NCI-H2107 treated with DMSO at 0.1 percent for 48 hours (cell line): ENCODE results near the gene VAV2.

Experiments used
- DNase-seq: peaks from one replicate; lab custom pipeline; 2025; ENCODE audit not compliant: unreplicated experiment; lab: John Stamatoyannopoulos, UW

Gene VAV2

GRCh38 chr9:133991964-133992779, at the start of gene VAV2:
Gene VAV2, minus strand, starts transcription at chr9:133992324. Its CDS starts 46 bp downstream, at chr9:133992278.
- no peak for DNase-seq

GRCh38 chr9:134041649-134041962, 49.5 kb upstream of the VAV2 start:
- no peak for DNase-seq

GRCh38 chr9:134040781-134041648, 48.9 kb upstream of the VAV2 start:
- no peak for DNase-seq

- no peak for DNase-seq
Measured at GRCh38 chr9:134040176-134040565, 48.0 kb upstream of the VAV2 start.

GRCh38 chr9:134039386-134040175, 47.5 kb upstream of the VAV2 start:
- no peak for DNase-seq

GRCh38 chr9:134037641-134038040, 45.5 kb upstream of the VAV2 start:
- no peak for DNase-seq

GRCh38 chr9:134036130-134036529, 44.0 kb upstream of the VAV2 start:
- DNase-seq, result no peak

- no peak for DNase-seq
Measured at GRCh38 chr9:134035041-134036039, 43.2 kb upstream of the VAV2 start.

GRCh38 chr9:134034215-134035040, 42.3 kb upstream of the VAV2 start:
- DNase-seq, result no peak

GRCh38 chr9:134033516-134034214, 41.5 kb upstream of the VAV2 start:
- DNase-seq, result no peak

GRCh38 chr9:134032456-134033222, 40.5 kb upstream of the VAV2 start:
- DNase-seq, result no peak

GRCh38 chr9:134031783-134032182, 39.7 kb upstream of the VAV2 start:
- no peak for DNase-seq

- DNase-seq, result no peak
Measured at GRCh38 chr9:134030821-134031470, 38.8 kb upstream of the VAV2 start.

- no peak for DNase-seq
Measured at GRCh38 chr9:134029248-134030226, 37.4 kb upstream of the VAV2 start.

- no peak for DNase-seq
Measured at GRCh38 chr9:134028575-134029247, 36.6 kb upstream of the VAV2 start.

- DNase-seq, result no peak
Measured at GRCh38 chr9:134028076-134028475, 36.0 kb upstream of the VAV2 start.
